Measurements from ENCODE around the gene SWAP70. TPM values are rescaled to one million over a fixed set of nuclear protein-coding genes. Genes with fewer than 3 reads are reported as not detected.

The SWAP70 gene
- total and polyA plus RNA-seq, 2 of the 13 experiments (the other 11 are each of a cell fraction or from before 2014, with no cell fraction given), result 4.6 to 8.7 TPM

GRCh38 chr11:9757809-9758636, 94.1 kb downstream of the SWAP70 start (continued):
- TF ChIP-seq ZBTB21 (CRISPR knock-in tag; IDR thresholded peaks at IDR 0.05) (no peak), TFDP1 (CRISPR knock-in tag; IDR thresholded peaks at IDR 0.05; ENCODE audit: borderline replicate concordance) (peak; percentile 45), ZNF782 (CRISPR knock-in tag; IDR thresholded peaks at IDR 0.05; ENCODE audit: borderline replicate concordance) (no peak), TOPORS (CRISPR knock-in tag; IDR thresholded peaks at IDR 0.05) (peak; percentile 78), ZBTB7B (CRISPR knock-in tag; IDR thresholded peaks at IDR 0.05) (peak; percentile 87), THAP11 (CRISPR knock-in tag; IDR thresholded peaks at IDR 0.05) (peak; percentile 58), KLF9 (CRISPR knock-in tag; IDR thresholded peaks at IDR 0.05; ENCODE audit: low read depth) (no peak), SUZ12 (IDR thresholded peaks at IDR 0.05; ENCODE audit: low read depth, low read length) (no peak), SIN3B (IDR thresholded peaks at IDR 0.05; ENCODE audit: low read length) (no peak), SP140L (CRISPR knock-in tag; IDR thresholded peaks at IDR 0.05; ENCODE audit: borderline replicate concordance) (no peak), SAFB2 (CRISPR knock-in tag; IDR thresholded peaks at IDR 0.05; ENCODE audit: borderline replicate concordance, low read depth) (no peak; the same call in none of the 2 replicates), HNF1B (CRISPR knock-in tag; IDR thresholded peaks at IDR 0.05) (peak; percentile 51; the same call in 1 of the 2 replicates), ZNF564 (CRISPR knock-in tag; IDR thresholded peaks at IDR 0.05) (0 out of 2 replicates have a peak, but pooled peaks have one; percentile 11), KLF15 (CRISPR knock-in tag; IDR thresholded peaks at IDR 0.05; ENCODE audit: borderline replicate concordance) (no peak), ZNF569 (CRISPR knock-in tag; IDR thresholded peaks at IDR 0.05; ENCODE audit: borderline replicate concordance) (no peak), ZNF354B (CRISPR knock-in tag; IDR thresholded peaks at IDR 0.05) (no peak), CBX2 (IDR thresholded peaks at IDR 0.05; ENCODE audit: low read depth, low read length) (no peak), CBX2 (CRISPR knock-in tag; IDR thresholded peaks at IDR 0.05; ENCODE audit: low read depth) (no peak), GTF2F1 (IDR thresholded peaks at IDR 0.05; ENCODE audit: low read length) (no peak), MYPOP (CRISPR knock-in tag; IDR thresholded peaks at IDR 0.05) (0 out of 2 replicates have a peak, but pooled peaks have one; percentile 55), SIN3A (IDR thresholded peaks at IDR 0.05; ENCODE audit: borderline replicate concordance, low read depth, low read length) (no peak), ZNF574 (CRISPR knock-in tag; IDR thresholded peaks at IDR 0.05) (peak; percentile 19; the same call in 1 of the 2 replicates), ATF4 (CRISPR knock-in tag; IDR thresholded peaks at IDR 0.05) (no peak)
